ENCODE measurements around the gene HSD17B8. TPM values are rescaled to one million over a fixed set of nuclear protein-coding genes. Genes with fewer than 3 reads are reported as not detected.
A peak's percentile ranks its signal among the peaks of the same experiment; 100 is the strongest.

HSD17B8 gene
- total RNA-seq, 4 donors from 2014 or later = 39.3 to 49.5 (median 41.8) TPM

DNA sequence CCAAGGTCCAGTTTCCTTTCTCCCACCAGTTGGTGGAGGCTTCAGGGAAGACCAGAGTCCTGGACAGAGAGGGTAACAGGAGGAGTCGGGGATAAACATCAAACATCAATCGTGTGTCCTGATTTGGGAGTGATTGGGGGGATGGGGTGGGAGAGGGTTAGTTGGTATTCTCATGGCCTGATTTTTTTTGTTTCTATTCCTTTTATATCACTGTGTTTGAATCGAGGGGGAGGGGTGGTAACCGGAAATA lies 365 bp upstream of the HSD17B8 start:
- no peak overlapping the region for H3K4me3 ChIP-seq (ENCODE audit: low read depth, poor library complexity, severe bottlenecking)
- TF ChIP-seq, protein P1, sequence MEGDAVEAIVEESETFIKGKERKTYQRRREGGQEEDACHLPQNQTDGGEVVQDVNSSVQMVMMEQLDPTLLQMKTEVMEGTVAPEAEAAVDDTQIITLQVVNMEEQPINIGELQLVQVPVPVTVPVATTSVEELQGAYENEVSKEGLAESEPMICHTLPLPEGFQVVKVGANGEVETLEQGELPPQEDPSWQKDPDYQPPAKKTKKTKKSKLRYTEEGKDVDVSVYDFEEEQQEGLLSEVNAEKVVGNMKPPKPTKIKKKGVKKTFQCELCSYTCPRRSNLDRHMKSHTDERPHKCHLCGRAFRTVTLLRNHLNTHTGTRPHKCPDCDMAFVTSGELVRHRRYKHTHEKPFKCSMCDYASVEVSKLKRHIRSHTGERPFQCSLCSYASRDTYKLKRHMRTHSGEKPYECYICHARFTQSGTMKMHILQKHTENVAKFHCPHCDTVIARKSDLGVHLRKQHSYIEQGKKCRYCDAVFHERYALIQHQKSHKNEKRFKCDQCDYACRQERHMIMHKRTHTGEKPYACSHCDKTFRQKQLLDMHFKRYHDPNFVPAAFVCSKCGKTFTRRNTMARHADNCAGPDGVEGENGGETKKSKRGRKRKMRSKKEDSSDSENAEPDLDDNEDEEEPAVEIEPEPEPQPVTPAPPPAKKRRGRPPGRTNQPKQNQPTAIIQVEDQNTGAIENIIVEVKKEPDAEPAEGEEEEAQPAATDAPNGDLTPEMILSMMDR (IDR thresholded peaks at IDR 0.05) = no peak
- no peak for TF ChIP-seq POLR2A (IDR thresholded peaks at IDR 0.05)
- no peak for DNase-seq (ENCODE audit: low spot score in 2 of 2)
- intact Hi-C loops (cut with DNase I; ENCODE audit: low total_unique reads) = no loop called here
- 4 to 8% methylated on average over 4 of the region's 4 CpGs for WGBS, 2 donors

- DNase-seq (ENCODE audit: low spot score in 2 of 2) = peak in 1 of 2 donors; percentile 28
- H3K4me3 ChIP-seq (ENCODE audit: low read depth, poor library complexity, severe bottlenecking) = no peak overlapping the region
- TF ChIP-seq, protein P1 (IDR thresholded peaks at IDR 0.05) = no peak
- TF ChIP-seq POLR2A (IDR thresholded peaks at IDR 0.05) = no peak
- intact Hi-C loops (cut with DNase I; ENCODE audit: low total_unique reads) = no loop called here
- 36 to 43% methylated on average over 17 of the region's 17 CpGs for WGBS, 2 donors
Observed at GRCh38 chr6:33205191-33206026, 954 bp downstream of the HSD17B8 start.

DNA sequence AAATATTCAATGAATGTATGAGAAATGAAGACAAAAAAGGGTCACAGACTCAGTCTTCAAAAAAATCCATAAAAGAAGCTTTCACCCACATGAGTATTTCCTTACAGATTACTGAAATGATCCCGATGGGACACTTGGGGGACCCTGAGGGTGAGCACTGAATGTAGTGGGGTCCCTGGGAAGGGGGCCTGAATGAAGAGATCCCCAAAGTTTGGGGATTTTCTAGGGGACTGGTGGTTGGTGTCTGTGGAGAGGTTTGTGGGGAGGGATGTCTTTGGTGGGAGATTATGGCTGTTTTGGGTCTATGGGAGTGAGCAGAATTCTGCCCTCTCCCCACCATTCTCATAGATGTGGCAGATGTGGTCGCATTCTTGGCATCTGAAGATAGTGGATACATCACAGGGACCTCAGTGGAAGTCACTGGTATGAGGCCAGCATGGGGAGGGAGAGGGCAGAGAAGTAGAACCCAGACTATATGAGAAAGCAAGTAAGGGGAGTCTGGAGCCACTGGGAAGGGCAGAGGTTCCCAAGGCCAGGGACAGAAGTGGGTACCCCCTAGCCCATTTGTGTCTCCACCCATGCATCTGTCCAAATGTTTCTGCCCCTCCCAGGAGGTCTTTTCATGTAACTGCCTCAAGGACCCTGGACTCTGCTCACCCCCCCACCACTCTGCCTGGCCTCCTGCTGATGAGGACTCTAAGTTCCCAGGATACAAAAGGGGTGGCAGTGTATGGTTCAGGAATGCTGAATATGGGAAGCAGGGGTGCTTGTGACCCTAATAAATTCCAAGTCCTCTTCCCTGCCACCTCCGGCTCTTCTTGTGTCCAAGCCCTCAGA lies 1.8 kb downstream of the HSD17B8 start:
- DNase-seq (ENCODE audit: low spot score in 2 of 2) = peak in 1 of 2 donors; percentile 72
- no peak overlapping the region for H3K4me3 ChIP-seq (ENCODE audit: low read depth, poor library complexity, severe bottlenecking)
- 78 to 79% methylated on average over 3 of the region's 3 CpGs for WGBS, 2 donors
- no peak for TF ChIP-seq POLR2A (IDR thresholded peaks at IDR 0.05)
- TF ChIP-seq, protein P1 (IDR thresholded peaks at IDR 0.05) = no peak
- intact Hi-C loops (cut with DNase I; ENCODE audit: low total_unique reads) = no loop called here

- intact Hi-C loops (cut with DNase I; ENCODE audit: low total_unique reads) = no loop called here
- WGBS, 2 donors = 16 to 21% methylated on average over 19 to 20 of the region's 20 CpGs
- TF ChIP-seq POLR2A (IDR thresholded peaks at IDR 0.05) = no peak
- TF ChIP-seq, protein P1 (IDR thresholded peaks at IDR 0.05) = no peak
- peak in 1 of 2 donors; percentile 87 for DNase-seq (ENCODE audit: low spot score in 2 of 2)
- no peak overlapping the region for H3K4me3 ChIP-seq (ENCODE audit: low read depth, poor library complexity, severe bottlenecking)
Observed at GRCh38 chr6:33206864-33207551, 2.6 kb downstream of the HSD17B8 start.

- TF ChIP-seq POLR2A (IDR thresholded peaks at IDR 0.05) = no peak
- TF ChIP-seq, protein P1 (IDR thresholded peaks at IDR 0.05) = no peak
- WGBS, 2 donors = 1 to 2% methylated on average over 29 of the region's 29 CpGs
- peak in 1 of 2 donors; percentile 94 for DNase-seq (ENCODE audit: low spot score in 2 of 2)
- intact Hi-C loops (cut with DNase I; ENCODE audit: low total_unique reads) = no loop called here
- peak overlapping the region; percentile 84 for H3K4me3 ChIP-seq (ENCODE audit: low read depth, poor library complexity, severe bottlenecking)
Observed at GRCh38 chr6:33207552-33208090, 3.2 kb downstream of the HSD17B8 start.

Measured in lower leg skin (tissue), 4 donors.